Ovary (tissue), 3 donors: ENCODE data around the gene ABHD17C.

Experiments
- CTCF ChIP-seq, 3 donors: fragments of 450-650 bp in 2 of 3; fragments of 200-600 bp in 1 of 3; IDR thresholded peaks; one replicate each; pipeline versions ENCODE4 v1.5.1 to v1.8.0; 2016 to 2022; ENCODE audit warnings: antibody characterized with exemption in 3 of 3, mild to moderate bottlenecking in 1 of 3
- EP300 ChIP-seq: sonication (generic); formaldehyde crosslinking; IDR thresholded peaks from one replicate; pipeline ENCODE4 v1.6.1; 2017; ENCODE audit warnings: antibody characterized with exemption
- POLR2A ChIP-seq: fragments of 450-650 bp; IDR thresholded peaks from one replicate; pipeline ENCODE4 v1.6.1; 2017; ENCODE audit warnings: antibody characterized with exemption, mild to moderate bottlenecking, moderate library complexity
- donor health status: DM: no; HTN: no; CAD: no.

- TF ChIP-seq CTCF (IDR thresholded peaks at IDR 0.05) (no peak), POLR2A (no peak), EP300 (no peak)
Observed at GRCh38 chr15:80711886-80712285, 16.8 kb downstream of the ABHD17C start.
